ENCODE measurements around the gene ANKRD44.
"Not testable (repeated sequence)": the region's sequence is repeated elsewhere in the genome, so short reads cannot be mapped to it uniquely, and the experiment has no call there.

Gene ANKRD44

DNA sequence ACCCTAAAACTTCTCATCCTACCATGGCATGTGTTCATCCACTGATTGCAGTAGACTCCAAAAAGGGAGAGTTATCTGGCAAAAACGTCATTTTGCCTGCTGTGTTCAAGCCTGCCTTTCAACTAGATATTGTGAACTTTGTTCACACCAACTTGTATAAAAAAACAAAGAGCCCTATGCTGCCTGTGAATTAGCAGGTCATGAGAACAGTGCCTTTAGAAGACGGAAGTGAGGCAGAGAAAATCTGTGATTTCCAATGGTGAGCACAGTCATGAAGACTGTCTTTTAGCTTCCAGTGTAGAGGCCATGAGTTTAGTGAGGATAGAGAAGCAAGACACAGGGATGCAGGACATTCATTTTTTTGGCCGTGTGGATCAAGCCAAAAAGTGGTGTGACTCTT, 280.5 kb downstream of the ANKRD44 start:
- DNase-seq (ENCODE audit: low read depth): no peak

DNA sequence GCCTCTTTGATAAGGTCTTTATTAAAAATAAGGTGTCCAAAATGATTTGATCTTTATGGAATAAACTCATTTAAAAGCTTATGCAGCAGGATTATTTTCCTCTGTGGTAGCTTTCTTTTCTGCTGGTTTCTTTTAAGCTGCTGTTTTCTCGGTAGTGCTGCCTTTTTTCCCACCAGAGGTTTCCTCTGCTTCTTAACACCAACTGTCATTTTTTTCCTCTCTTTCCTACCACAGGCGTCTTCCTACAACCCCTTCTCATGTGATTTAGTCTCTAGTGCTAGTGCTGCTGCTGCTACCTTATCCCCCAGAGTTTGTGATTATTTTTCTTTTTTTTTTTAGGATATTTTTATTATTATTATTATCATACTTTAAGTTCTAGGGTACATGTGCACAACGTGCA, 281.9 kb downstream of the ANKRD44 start:
- DNase-seq (ENCODE audit: low read depth): no peak

DNA sequence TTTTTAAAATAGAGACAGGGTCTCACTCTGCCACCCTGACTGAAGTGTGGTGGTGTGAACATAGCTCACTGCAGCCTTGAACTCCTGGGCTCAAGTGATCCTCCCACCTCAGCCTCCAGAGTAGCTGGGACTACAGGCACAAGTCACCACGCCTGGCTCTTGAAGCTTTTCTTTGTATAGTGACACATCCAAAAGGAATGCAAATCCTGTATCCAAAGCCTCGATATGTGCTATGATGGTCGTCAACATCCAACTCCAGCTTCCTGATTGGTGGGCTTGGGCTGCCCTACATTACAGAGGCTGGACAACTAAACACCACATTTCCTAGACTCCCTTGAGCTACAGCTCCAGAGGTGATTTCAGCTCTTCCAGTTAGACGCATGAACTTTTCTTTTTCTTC, 282.4 kb downstream of the ANKRD44 start:
- DNase-seq (ENCODE audit: low read depth): no peak

DNA sequence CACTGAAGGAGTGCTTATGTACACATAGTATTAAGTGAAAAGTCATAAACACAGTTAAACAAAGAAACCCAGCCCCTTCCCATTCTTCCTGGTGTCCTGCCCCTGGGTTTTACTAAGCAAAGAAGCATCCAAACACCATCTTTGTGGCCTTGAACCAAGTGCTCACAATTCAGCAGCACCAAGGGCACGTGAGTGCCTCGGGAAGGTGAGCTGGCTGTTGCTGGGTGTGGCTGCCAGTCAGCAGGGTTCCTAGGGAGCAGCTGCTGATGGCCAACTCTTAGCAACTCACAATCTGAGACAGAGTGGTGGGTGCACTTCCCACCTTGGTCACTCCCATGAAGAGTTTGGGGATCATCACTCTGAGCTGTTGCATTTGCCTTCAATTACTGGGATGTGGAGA, 286.4 kb downstream of the ANKRD44 start:
- no peak for DNase-seq (ENCODE audit: low read depth)

DNA sequence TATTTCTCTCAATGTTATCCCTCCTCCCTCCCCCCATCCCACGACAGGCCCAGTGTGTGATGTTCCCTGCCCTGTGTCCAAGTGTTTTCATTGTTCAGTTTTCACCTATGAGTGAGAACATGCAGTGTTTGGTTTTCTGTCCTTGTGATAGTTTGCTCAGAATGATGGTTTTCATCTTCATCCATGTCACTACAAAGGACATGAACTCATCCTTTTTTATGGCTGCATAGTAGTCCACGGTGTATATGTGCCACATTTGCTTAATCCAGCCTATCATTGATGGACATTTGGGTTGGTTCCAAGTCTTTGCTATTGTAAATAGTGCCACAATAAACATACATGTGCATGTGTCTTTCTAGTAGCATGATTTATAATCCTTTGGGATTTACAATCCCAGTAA, 289.7 kb downstream of the ANKRD44 start:
- DNase-seq (ENCODE audit: low read depth): not testable (repeated sequence)

DNA sequence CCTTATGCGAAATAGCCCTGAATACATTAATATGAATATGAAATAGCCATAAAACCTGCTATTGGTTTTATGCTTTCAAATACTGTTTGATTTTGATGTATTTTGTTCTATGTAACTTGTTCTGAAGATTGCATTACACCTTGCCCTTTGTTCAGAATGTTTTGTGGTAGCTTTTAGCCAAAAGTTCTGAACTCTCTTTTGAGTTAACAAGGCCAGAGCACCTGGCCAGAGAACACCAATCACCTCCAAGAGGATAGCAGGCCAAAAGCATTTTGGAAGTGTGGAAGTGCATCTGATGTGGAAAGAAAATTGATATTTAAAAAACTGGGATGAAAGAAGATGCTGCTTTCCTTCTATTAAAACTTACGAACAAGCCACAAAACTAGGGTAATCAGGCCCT, 297.5 kb downstream of the ANKRD44 start:
- DNase-seq (ENCODE audit: low read depth): no peak

DNA sequence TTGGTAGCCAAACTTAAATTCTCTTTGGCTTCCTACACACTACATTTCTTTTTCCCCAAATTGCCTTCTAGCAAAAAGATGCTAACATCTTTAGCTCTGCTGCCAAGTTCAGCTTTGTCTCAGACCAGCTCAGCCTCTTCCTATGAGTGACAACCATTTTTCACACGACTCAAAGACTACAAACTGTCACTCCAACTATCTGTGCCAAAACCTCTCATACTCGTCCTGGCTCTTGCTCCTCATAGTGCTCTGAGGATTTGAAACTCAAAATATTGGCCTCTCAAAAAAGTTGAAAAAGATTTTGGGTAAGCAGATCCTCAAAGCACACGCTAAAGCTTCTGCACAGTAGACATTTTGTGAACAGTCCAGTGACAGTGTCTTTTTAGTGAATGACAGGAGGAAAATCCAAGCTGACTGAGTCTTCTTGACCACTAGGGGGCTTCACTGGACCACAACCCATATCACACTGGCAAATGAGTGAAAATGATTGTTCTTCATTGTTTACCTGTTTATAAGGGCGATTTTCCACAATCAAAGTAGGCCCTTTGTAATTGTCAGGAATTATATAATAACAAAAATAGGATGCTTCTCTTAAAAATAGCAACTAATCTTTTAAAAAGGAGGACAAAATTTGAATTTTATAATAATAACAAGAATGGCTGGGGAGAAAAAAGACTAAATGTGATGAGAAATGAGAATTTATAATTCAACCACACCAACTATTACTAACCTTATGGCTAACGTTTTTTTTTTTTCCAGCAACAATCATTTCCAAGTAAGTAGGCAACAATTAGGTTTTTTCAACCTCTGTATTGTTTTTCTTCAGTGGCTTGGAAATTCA, 298.6 kb downstream of the ANKRD44 start:
- no peak for DNase-seq (ENCODE audit: low read depth)

DNA sequence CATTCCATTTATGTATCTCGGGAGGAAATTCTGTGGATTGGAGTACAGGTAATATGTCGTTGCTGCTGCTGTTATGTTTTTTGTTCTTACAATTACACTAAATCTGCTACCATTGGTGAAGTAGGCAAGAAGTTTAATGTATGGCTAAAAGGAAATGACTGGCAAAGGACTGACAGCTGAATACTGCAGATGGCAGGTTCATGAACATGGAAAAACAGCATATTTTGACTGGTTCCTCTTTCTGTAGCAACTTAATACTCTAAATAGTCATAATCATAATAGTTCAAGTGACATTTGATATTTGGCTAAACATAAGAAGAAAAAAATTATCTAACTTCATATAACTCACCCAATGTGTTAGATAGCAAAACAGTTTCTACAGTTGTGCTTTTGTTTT, 299.6 kb downstream of the ANKRD44 start:
- no peak for DNase-seq (ENCODE audit: low read depth)

DNA sequence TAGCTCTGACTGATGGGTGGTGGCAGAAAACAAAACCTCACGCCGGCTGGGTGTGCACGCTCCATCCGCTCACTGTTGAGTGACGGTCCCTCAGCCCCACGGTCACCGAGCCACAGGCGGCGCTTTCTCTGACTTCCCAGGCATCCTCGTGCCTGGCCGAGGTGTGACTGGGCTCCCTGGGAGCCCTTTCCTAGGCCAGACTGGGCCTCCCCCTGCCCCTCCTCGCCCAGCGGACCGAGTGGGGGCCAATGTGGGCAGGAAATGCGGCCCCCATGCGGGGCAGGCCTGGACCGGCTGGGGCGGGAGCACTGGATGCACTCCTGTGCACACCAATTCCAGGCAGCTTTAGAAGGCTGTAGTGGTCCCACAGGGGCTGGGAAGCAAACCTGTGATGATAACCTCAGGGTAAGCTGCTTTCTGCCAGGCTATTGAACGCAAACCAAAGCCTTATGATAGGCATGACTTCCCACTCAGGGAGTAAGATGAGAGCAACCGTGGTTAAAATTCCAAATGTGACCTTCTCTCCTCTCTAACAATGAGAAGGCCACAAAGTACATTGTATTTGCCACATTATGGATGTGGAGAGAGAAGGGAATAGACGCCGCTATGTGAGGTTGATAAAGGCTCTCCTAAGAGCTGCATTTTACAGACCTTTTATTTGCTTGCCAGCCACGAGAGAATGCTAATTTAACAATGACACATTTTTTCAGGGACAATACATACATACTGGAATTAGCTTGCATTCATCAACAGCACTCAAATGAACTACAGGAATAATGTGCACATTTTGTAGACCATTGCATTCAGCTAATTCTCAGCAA, 300.2 kb downstream of the ANKRD44 start:
- DNase-seq (ENCODE audit: low read depth): no peak

DNA sequence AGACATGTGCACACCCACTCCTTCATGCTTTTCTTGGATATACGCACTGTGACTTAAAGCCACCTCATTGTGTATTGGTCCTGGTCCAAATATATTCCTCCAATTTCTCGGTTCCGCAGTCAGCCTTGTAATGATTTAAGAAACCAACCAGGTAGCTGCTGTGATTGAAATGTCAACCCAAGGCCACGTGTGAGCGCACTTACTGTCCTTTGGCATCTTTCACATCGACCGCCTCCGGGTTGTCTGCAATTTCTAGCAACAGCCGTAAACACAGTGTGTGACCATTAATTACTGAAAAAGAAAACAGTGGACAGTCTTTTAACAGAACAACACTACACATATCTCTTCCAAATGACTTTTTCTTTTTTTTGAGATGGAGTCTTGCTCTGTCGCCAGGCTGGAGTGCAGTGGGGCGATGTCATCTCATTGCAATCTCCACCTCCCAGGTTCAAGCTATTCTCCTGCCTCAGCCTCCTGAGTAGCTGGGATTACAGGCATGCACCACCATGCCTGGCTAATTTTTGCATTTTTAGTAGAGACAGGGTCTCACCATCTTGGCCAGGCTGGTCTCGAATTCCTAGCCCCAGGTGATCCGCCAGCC, 301.7 kb downstream of the ANKRD44 start:
- DNase-seq (ENCODE audit: low read depth): not testable (repeated sequence)

DNA sequence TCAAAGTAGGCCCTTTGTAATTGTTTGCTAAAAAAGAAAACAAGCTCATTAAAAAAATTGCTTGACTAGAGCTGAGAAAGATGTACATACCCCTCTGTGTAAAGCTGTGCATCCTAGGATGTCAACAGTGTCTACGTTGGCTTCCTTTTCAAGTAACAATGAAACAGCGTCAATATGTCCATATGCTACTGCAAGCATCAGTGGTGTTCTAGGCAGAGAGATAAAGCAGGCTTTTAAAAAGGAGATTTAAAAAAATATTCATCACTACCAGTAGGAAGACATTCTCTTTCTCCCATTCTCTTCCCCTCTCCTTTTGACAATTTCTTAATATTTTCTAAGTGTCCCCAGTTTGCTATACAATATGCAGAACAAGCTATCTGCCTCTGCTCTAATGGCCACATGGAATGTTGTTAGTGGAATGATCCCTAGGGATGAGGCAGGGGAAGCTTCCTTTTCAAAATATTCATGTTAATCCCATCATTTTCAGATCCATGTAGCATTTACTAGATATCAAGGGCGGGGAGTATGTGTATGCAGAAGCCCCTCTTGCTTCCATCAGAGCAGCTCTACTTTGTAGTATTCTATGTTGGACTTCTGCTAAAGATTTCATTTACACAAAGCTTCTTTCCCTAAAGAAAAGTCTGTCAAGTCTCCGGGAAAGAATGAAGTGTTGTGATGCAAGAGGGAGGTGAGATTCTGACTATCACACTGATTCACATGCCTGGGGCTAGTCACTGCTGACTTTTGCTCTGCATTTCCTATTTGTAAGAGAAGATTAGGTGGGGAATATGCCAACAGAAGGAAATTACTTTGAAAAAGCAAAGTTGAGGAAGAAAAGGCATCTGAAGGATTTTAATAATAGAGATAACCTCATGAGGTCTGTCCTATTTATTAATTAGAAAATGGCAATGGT, 302.6 kb downstream of the ANKRD44 start:
- no peak for DNase-seq (ENCODE audit: low read depth)

DNA sequence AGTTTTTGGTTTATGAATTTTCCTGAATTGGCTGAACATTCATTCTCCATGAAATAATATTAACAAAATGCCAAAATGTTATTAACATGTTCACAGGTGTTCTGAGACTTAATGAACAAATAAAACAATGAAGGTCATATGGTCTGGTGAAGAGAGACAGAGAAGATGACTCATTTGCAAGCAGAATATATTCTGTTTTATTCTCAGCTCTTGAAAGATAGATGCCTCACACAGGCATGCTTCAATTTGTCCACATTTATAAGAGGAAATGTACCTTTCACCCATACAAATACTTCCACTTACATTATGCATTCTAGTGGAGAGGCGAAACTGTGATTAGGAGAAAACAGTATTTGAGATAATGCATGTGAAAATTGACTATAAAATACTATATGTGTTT, 308.7 kb downstream of the ANKRD44 start:
- no peak for DNase-seq (ENCODE audit: low read depth)

DNA sequence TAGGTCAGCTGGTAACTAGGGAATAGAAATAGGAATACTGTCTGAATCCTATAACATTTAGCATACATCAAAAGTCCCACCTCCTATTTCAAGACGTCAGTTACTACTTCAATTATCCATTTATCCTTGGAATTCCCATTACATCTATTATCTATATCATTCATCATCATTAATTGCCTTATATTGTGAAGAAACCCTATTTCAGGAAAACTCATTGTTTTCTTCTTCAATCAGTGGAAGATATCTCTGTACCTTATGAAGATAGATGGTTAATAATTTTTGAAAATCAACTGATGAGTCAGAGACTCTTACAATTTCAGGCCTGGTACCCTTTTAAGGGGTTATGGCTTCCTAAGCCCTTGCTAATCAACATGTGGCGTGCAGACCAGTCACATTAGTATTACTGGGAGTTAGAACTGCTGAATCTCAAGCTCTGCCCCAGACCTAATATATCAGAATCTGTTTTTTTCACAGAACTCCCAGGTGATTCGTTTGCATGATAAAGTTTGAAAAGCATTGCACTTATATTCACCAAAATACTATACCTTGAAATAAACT, 314.7 kb downstream of the ANKRD44 start:
- DNase-seq (ENCODE audit: low read depth): no peak

DNA sequence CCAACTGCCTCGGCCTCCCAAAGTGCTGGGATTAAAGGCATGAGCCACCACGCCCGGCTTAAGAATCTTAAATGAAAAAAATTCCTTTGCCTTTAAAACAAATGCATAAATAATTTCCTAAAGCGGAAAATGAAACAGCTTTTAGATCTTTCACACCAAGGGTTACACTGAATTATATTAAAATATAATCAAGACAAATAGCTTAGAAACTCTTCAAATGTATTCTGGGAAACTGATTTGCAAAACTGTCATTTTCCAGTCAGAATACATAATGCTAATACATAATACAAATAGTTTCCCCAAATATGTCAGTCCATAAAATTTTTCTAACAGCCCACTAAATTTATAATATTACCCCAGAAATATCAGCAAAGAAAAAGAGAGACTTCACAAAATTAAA, 315.8 kb downstream of the ANKRD44 start:
- no peak for DNase-seq (ENCODE audit: low read depth)

DNA sequence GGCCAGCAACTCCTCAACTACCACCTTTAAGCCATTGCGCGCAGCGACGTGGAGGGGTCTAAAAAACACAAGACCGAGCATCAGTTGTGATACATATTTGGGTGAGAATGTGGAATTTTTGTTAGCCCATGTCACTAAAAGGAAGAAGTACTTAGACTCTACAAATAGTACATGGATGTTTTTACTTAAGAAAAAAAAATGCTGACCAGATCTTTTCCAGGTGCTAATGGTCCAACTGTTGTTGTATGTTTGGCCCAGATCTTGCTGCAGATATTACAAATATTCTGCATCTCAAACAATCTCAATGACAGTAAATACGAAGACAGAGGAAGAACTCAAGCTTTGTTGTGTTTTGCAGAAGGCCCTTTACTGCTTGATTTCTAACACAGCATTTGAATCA, 317.0 kb downstream of the ANKRD44 start:
- DNase-seq (ENCODE audit: low read depth): no peak

DNA sequence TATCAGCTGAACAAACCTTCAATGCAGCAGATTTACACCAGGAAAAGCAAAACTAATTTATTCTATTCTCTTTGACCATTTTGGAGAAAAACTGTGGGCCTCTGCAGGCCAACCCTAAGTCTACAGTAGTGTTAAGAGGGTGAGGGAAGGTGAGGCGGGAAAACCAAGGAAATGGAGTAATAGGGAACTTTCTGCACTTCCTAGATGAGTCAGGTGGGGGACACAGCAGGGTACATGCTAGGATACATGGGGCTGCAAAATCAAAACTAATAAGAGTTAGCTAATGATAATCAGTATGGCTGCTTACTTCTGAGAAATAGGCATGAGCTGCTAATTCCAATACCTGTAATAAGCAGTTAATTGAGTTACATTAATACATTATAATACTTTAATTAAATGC, 318.1 kb downstream of the ANKRD44 start:
- no peak for DNase-seq (ENCODE audit: low read depth)

DNA sequence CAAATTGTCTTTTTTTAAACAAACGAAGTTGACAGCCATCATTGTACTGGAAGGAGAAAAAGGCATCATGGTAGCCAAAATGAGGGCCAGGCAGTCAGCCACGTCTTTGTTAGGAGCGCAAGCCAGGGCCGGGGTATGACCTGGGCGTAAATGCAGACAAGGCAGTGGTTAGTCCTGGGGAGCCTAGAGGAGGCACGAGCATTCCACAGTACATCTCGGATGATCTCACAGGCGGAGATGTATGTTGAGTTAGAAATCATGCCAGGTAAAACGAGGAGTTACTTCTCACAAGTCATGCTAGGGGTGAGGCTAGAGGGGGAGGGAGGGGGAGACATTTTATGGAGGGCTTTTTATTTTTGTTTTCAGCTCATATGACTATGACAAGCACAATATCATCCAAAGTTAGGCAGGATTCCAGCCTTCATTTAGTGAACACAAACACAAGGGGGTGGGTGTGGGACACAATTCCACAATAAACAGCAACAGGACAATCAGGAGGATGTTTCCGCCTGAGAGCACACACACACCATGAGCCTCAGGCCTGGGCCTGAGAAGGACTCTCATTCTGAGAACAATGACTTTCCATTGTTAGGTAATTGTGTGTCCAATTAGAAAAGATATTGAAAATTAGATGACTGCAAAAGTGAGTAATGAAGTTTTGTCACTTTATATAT, 319.7 kb downstream of the ANKRD44 start:
- no peak for DNase-seq (ENCODE audit: low read depth)

DNA sequence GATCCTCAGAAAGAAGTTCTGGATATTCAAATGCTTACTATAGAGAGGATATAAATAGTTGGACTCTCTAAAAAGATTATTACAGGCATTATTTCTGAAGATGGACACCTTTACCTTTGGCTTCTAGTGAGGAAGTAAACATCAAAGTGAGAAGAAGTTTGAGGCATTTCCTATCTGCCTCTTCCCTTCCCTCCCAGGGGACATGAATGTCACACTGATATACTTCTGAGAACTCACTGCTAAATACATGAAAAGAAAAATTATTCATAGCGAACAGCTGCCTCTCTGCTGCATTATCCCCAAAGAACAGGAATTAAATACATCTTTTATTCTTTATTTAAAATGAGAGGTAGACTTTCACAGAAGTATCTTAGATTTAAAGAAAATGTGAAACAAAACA, 320.5 kb downstream of the ANKRD44 start:
- DNase-seq (ENCODE audit: low read depth): no peak

DNA sequence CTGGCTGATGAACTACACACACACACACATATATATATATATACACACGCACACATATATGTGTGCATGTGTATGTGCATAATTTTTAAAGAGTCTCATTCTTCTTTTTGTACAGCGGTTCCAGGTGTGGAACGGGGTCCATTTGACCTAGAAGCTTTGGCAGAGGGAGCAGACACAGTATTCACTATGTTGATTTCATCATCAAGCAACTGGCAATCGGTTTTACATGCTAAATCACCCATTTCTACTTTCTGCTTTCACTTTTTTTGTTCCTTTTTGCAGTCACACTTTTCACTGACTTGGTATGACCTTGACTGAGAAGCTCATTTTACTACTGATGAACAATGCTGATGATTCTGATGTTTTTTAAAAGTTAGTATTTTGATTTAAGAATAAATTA, 321.1 kb downstream of the ANKRD44 start:
- no peak for DNase-seq (ENCODE audit: low read depth)

DNA sequence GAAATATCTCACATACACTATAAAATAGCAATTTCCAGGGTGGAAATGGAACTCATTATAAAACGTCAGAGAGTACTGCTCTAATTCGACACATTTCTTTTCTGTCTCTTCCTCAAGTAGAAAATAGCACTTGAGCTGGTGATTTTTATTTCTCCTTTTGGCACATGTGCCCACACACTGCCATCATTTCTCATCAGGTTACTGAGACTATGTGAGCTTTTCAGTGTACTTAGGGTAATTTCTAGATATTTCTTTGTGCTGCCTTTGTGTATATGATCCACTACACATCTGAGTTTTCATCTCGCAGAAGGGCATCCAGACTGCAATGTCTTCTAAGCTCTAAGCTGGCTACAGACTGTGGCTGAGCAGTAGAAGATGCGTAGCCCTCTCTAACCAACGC, 321.9 kb downstream of the ANKRD44 start:
- DNase-seq (ENCODE audit: low read depth): no peak

All from activated T-helper 9 cell treated with anti-CD3 and anti-CD28 coated beads, Interleukin-2, amount 50 U/mL, for 16 hours (primary cell).